HAP-1 (cell line): Measurements from ENCODE around the gene OVCA2.
A peak's percentile ranks its signal among the peaks of the same experiment; 100 is the strongest.

Experiments used
- DNase-seq, 2 experiments: peaks; one replicate each; pipeline ENCODE4 v3.0.0-alpha.2; 2016 to 2020; ENCODE audit warnings: low spot score in 2 of 2
- H3K27me3 ChIP-seq: fragments of 250-450 bp; sonication (Bioruptor Pico); 2 replicates; pipeline ENCODE4 v1.5.1; 2020; ENCODE audit warnings: low read depth, mild to moderate bottlenecking, moderate library complexity
- H3K36me3 ChIP-seq: fragments of 250-450 bp; sonication (Bioruptor Pico); replicated peaks from 2 replicates; pipeline ENCODE4 v1.5.1; 2020; ENCODE audit warnings: mild to moderate bottlenecking
- H3K4me1 ChIP-seq: fragments of 250-450 bp; sonication (Bioruptor Pico); 2 replicates; pipeline ENCODE4 v1.5.1; 2020; ENCODE audit warnings: mild to moderate bottlenecking
- H3K4me3 ChIP-seq: fragments of 250-450 bp; sonication (Bioruptor Pico); 2 replicates; pipeline ENCODE4 v1.5.1; 2020; ENCODE audit warnings: mild to moderate bottlenecking, moderate library complexity
- H3K9me3 ChIP-seq: fragments of 250-450 bp; sonication (Bioruptor Pico); 2 replicates; pipeline ENCODE4 v1.5.1; 2020; ENCODE audit warnings: mild to moderate bottlenecking, moderate library complexity
- in situ Hi-C: fragments of 300-500 bp; cut with MboI; formaldehyde crosslinking; loops from 3 replicates; pipeline ENCODE4 v1.14.3; 2020; ENCODE audit warnings: low sequenced_read_pairs, inconsistent platforms, mixed read lengths

Gene OVCA2

DNA sequence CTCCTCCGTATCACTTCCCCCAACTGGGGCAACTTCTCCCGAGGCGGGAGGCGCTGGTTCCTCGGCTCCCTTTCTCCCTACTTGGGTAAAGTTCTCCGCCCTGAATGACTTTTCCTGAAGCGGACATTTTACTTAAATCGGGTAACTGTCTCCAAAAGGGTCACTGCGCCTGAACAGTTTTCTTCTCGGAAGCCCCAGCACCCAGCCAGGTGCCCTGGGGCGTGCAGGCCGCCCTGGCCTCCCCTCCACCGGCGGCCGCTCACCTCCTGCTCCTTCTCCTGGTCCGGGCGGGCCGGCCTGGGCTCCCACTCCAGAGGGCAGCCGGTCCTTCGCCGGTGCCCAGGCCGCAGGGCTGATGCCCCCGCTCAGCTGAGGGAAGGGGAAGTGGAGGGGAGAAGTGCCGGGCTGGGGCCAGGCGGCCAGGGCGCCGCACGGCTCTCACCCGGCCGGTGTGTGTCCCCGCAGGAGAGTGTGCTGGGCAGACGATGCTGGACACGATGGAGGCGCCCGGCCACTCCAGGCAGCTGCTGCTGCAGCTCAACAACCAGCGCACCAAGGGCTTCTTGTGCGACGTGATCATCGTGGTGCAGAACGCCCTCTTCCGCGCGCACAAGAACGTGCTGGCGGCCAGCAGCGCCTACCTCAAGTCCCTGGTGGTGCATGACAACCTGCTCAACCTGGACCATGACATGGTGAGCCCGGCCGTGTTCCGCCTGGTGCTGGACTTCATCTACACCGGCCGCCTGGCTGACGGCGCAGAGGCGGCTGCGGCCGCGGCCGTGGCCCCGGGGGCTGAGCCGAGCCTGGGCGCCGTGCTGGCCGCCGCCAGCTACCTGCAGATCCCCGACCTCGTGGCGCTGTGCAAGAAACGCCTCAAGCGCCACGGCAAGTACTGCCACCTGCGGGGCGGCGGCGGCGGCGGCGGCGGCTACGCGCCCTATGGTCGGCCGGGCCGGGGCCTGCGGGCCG is 14.7 kb downstream of the OVCA2 start:
- DNase-seq, result no peak
- Histone ChIP-seq H3K27me3 (peaks cover 8% of the 10 kb centered on the region), H3K4me3 (peak overlapping the region; percentile 14; the same call in 1 of the 2 replicates), H3K36me3 (0 out of 2 replicates have a peak, but pooled peaks cover 3% of the 10 kb centered on the region), H3K9me3 (no peaks in the 10 kb centered on the region), H3K4me1 (no peaks in the 10 kb centered on the region; the same call in 1 of the 2 replicates)
- in situ Hi-C loops, result no loop called here

DNA sequence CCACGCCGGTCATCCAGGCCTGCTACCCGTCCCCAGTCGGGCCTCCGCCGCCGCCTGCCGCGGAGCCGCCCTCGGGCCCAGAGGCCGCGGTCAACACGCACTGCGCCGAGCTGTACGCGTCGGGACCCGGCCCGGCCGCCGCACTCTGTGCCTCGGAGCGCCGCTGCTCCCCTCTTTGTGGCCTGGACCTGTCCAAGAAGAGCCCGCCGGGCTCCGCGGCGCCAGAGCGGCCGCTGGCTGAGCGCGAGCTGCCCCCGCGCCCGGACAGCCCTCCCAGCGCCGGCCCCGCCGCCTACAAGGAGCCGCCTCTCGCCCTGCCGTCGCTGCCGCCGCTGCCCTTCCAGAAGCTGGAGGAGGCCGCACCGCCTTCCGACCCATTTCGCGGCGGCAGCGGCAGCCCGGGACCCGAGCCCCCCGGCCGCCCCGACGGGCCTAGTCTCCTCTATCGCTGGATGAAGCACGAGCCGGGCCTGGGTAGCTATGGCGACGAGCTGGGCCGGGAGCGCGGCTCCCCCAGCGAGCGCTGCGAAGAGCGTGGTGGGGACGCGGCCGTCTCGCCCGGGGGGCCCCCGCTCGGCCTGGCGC is 15.4 kb downstream of the OVCA2 start:
- in situ Hi-C loops, result no loop called here
- 0 out of 2 replicates have a peak, but pooled peaks cover 3% of the 10 kb centered on the region for H3K36me3 ChIP-seq
- H3K27me3 ChIP-seq, result peaks cover 3% of the 10 kb centered on the region; the same call in 1 of the 2 replicates
- H3K4me3 ChIP-seq, result no peak overlapping the region
- DNase-seq, result no peak
- H3K9me3 ChIP-seq, result no peaks in the 10 kb centered on the region
- no peaks in the 10 kb centered on the region; the same call in 1 of the 2 replicates for H3K4me1 ChIP-seq

DNA sequence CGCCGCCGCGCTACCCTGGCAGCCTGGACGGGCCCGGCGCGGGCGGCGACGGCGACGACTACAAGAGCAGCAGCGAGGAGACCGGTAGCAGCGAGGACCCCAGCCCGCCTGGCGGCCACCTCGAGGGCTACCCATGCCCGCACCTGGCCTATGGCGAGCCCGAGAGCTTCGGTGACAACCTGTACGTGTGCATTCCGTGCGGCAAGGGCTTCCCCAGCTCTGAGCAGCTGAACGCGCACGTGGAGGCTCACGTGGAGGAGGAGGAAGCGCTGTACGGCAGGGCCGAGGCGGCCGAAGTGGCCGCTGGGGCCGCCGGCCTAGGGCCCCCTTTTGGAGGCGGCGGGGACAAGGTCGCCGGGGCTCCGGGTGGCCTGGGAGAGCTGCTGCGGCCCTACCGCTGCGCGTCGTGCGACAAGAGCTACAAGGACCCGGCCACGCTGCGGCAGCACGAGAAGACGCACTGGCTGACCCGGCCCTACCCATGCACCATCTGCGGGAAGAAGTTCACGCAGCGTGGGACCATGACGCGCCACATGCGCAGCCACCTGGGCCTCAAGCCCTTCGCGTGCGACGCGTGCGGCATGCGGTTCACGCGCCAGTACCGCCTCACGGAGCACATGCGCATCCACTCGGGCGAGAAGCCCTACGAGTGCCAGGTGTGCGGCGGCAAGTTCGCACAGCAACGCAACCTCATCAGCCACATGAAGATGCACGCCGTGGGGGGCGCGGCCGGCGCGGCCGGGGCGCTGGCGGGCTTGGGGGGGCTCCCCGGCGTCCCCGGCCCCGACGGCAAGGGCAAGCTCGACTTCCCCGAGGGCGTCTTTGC is 16.2 kb downstream of the OVCA2 start:
- Histone ChIP-seq H3K9me3 (no peaks in the 10 kb centered on the region), H3K4me3 (no peak overlapping the region), H3K36me3 (0 out of 2 replicates have a peak, but pooled peaks cover 3% of the 10 kb centered on the region), H3K4me1 (no peaks in the 10 kb centered on the region; the same call in 1 of the 2 replicates), H3K27me3 (peaks cover 3% of the 10 kb centered on the region; the same call in 1 of the 2 replicates)
- DNase-seq, result no peak
- in situ Hi-C loops, result no loop called here

DNA sequence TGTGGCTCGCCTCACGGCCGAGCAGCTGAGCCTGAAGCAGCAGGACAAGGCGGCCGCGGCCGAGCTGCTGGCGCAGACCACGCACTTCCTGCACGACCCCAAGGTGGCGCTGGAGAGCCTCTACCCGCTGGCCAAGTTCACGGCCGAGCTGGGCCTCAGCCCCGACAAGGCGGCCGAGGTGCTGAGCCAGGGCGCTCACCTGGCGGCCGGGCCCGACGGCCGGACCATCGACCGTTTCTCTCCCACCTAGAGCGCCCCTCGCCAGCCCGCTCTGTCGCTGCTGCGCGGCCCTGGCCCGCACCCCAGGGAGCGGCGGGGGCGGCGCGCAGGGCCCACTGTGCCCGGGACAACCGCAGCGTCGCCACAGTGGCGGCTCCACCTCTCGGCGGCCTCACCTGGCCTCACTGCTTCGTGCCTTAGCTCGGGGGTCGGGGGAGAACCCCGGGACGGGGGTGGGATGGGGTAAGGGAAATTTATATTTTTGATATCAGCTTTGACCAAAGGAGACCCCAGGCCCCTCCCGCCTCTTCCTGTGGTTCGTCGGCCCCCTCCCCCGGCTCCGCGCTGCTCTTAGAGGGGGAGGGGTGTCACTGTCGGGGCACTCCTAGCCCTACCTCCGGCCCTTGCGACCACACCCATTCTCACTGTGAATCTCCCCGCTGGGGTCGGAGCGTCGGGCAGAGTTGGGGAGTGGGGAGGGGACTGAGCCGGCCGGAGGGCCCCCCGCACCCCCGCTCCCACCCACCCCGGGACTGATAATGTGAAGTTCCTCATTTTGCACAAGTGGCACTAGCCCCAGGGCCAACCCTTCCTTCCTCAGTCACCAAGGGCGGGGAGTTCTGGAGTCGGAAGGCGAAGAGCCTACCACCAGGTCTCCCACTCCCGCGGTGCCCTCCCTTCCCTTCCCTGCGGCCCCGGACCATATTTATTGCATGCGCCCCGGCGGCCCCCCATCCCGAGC is 17.0 kb downstream of the OVCA2 start:
- in situ Hi-C loops, result no loop called here
- H3K4me1 ChIP-seq, result no peaks in the 10 kb centered on the region
- DNase-seq, result peak in 1 of 2 experiments; percentile 68

DNA sequence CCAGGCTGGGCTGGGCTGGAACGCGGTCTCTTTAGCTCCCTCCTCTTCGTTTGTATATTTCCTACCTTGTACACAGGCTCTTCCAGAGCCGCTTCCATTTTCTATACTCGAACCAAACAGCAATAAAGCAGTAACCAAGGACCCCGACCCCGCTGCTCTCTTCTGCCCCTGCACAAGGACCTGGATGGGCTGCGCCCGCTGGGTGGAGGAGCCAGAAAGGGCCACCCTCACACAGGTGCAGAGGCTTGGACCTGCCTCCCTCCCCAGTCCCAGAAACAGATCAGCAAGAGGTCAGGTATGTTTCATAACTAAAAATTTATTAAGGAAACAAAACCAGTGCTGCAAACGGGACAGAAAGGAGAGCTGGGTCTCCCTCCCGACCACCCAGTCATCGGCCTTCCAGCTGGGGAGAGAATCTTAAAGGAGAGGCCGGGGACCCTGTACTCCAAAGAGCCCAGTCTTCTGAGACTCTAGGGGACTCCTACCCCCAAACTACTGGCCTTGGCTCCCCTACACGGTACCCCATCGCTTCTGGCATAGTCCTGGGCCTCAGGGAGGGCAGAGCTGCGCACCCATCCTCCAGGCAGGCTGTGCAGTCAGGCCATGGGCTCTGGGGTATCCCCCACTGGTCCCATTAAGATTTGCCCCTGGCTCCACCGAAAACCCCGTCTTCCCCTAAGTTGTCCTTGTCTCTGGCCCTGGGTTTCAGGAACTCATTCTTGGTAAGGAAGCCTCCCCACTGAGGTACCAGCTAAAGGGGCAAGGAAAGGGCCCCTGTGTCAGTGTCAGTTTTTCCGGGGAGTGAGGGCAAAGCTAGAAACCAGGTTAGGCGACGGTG is 17.9 kb downstream of the OVCA2 start:
- in situ Hi-C loops, result no loop called here

More for the DNA sequence above, 17.0 kb downstream of the OVCA2 start:
- peaks cover 8% of the 10 kb centered on the region; the same call in 1 of the 2 replicates for H3K36me3 ChIP-seq
- no peaks in the 10 kb centered on the region for H3K9me3 ChIP-seq
- H3K27me3 ChIP-seq, result no peaks in the 10 kb centered on the region
- H3K4me3 ChIP-seq, result no peak overlapping the region

DNA sequence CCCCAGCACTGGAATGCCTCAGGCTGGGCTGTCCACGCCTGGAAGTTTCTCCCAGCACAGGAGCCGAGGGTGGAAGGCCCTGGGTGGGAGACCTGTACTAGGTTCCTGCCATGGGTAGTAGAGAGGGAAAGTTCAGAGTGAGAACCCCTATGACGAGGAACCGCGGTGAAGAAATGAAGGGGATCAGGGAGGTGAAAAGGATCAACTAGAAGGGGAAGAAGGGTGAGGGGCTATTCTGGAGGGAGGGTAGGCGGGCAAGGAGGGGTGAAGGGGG is 18.5 kb downstream of the OVCA2 start:
- Histone ChIP-seq H3K4me3 (no peak overlapping the region), H3K36me3 (peaks cover 20% of the 10 kb centered on the region), H3K9me3 (no peaks in the 10 kb centered on the region), H3K4me1 (no peaks in the 10 kb centered on the region), H3K27me3 (no peaks in the 10 kb centered on the region)
- in situ Hi-C loops, result no loop called here
- DNase-seq, result no peak

More for the DNA sequence above, 17.9 kb downstream of the OVCA2 start:
- Histone ChIP-seq H3K4me1 (no peaks in the 10 kb centered on the region), H3K36me3 (peaks cover 14% of the 10 kb centered on the region; the same call in 1 of the 2 replicates), H3K27me3 (no peaks in the 10 kb centered on the region), H3K4me3 (no peak overlapping the region), H3K9me3 (no peaks in the 10 kb centered on the region)
- no peak for DNase-seq

DNA sequence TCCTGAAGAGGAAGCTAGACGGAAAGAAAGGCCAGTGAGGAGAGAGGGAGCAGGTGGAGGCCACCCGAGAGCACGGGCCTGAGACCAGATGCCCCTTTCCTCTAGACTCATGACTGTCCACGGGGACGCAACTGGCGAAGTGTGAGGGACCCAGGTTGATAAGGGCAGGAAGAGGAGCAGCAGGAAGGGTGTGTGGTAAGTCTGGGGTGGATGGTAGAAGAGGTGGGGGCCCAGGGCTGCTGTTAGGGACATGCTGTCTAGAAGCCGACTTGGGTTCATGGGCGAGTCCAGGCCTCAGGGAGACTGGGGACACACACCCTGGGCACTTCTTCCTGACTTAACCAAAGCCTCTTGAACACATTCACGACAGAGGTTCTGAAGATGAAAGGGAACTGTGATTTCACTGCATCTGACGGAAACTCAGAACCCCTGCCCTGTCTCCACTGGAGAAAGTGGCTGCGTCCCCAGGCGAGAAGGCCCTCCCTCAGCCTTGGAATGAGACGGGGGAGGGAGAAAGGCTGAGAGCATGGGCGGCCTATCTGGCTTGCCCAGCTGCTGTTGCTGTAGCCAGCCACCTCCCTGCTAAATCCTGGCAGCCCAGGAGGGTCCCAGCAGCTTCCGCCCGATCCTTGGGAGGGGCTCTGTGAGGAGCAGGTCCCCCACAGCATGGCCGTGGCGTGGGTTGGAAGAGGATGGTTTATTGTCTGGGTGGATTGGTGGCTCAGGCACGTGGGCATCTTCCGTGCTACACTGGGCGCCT is 19.0 kb downstream of the OVCA2 start:
- in situ Hi-C loops, result no loop called here
- no peak for DNase-seq
- no peak overlapping the region for H3K4me3 ChIP-seq
- no peaks in the 10 kb centered on the region for H3K27me3 ChIP-seq
- H3K4me1 ChIP-seq, result no peaks in the 10 kb centered on the region
- no peaks in the 10 kb centered on the region for H3K9me3 ChIP-seq
- peaks cover 23% of the 10 kb centered on the region for H3K36me3 ChIP-seq

DNA sequence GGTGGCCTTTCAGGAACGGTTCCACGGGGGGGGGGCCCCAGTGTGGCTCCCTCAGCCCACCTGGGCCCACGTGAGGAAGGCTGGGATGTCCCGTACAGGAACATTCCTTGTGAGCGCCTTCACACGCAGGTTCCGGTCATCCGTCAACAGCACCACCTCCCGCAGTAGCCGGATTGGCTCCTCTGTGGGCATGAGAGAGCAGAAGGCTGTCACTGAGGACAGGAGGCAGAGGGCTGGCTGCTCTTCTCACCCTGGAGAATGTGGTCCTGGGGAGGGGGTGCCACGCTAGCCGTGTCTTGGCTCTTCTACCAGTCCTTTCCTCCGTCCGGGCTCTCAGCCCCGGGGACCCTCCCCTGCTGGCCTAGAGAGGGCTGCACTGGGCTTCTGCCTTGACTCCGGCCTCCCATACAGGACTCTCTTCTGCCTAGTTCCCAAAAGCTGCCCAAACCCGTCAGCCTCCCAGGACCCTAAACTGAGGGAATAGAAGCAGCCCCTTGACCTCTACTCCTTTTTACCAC is 19.7 kb downstream of the OVCA2 start:
- in situ Hi-C loops, result no loop called here
- no peaks in the 10 kb centered on the region for H3K27me3 ChIP-seq
- H3K4me3 ChIP-seq, result no peak overlapping the region
- no peaks in the 10 kb centered on the region for H3K9me3 ChIP-seq
- H3K4me1 ChIP-seq, result no peaks in the 10 kb centered on the region
- H3K36me3 ChIP-seq, result peaks cover 27% of the 10 kb centered on the region
- no peak for DNase-seq

DNA sequence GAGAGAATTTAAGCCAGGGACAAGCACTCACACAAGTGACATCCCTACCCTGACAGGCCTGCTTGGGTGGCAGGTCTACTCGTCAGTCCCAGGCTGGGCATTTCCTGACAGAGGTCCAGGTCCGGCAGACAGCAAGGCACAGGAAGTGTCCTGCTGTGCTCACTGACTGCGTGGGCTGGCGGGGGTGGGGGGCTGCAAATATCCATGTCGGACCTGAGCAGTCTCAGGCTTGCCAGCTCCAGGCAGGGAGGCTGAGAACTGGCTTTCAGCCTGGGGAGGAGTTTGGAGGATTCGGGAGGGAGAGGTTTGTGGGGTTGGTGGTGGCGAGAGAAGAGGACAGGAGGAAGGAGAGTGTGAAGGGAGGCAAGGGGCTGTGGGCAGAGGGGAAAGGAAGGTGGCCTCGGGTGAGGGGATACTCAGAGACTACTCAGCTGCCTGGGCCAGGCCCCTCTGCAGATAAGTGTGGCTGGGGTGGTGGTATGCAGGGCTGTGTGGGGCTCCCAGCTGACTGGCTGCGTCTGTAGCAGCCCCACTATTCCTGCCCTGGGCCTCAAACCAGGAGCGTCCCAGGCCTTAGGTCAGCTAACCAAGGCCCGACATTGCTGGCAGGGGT is 20.9 kb downstream of the OVCA2 start:
- DNase-seq, result no peak
- Histone ChIP-seq H3K27me3 (no peaks in the 10 kb centered on the region), H3K36me3 (peaks cover 27% of the 10 kb centered on the region), H3K4me3 (no peak overlapping the region), H3K4me1 (no peaks in the 10 kb centered on the region), H3K9me3 (no peaks in the 10 kb centered on the region)
- in situ Hi-C loops, result no loop called here

DNA sequence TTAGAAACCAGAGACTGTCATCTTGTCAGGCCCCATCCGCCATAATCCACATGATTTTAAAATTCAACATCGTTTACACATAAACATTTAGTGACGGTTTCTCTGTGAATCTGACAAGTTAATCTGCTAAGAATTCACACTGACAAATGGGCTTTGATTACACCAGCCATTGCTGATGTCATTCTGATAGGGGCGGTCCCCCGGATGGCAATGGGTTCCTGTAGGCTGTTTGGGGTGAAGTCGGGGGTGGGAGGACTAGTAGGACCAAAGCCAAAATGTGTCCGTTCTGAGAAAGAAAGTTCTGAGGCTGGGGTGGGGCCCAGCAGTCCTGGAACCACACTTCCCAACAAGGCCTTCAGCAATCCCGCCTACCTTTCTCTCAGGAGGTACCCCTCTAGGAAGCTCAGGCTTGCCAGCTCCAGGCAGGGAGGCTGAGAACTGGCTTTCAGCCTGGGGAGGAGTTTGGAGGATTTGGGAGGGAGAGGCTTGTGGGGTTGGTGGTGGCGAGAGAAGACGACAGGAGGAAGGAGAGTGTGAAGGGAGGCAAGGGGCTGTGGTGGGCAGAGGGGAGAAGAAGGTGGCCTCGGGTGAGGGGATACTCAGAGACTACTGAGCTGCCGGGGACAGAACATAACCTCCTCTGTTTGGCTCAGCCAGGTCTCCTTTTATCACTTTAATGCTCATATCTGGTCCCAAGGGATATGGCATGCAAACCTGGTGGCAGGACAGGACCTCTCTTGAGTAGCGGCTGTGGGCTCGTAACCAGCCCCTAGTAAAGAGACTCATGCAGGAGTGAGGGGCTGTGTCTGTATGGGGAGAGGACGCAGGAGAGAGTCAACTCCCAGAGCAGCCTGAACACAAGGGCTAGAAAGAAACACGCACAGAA is 21.7 kb downstream of the OVCA2 start:
- peaks cover 24% of the 10 kb centered on the region for H3K36me3 ChIP-seq
- in situ Hi-C loops, result no loop called here
- no peaks in the 10 kb centered on the region for H3K4me1 ChIP-seq
- H3K4me3 ChIP-seq, result no peak overlapping the region
- H3K27me3 ChIP-seq, result no peaks in the 10 kb centered on the region
- H3K9me3 ChIP-seq, result no peaks in the 10 kb centered on the region
- DNase-seq, result no peak
